Heart right ventricle (tissue), 16 donors: ENCODE data around the gene GPRC5C. TPM values are rescaled to one million over a fixed set of nuclear protein-coding genes. Genes with fewer than 3 reads are reported as not detected.

Source experiments
- ATAC-seq, 8 donors: fragments of 200-7000 bp; cut with Tn5 transposase; one replicate each; pipeline ENCODE4 v1.9.1; 2020; ENCODE audit warnings: mild to moderate bottlenecking in 8 of 8, moderate library complexity in 8 of 8, moderate number of reproducible peaks in 1 of 8
- DNase-seq, 2 donors: peaks; one replicate each; pipeline ENCODE4 v3.0.0-alpha.2; 2020
- H3K27ac ChIP-seq, 10 donors: fragments of 200-600 bp; sonication (generic) in 2 of 10; one replicate each; pipeline versions ENCODE4 v1.5.0 to v1.8.0; 2020 to 2022; ENCODE audit warnings: mild to moderate bottlenecking in 3 of 10
- H3K27me3 ChIP-seq, 7 donors: fragments of 200-600 bp; one replicate each; pipeline ENCODE4 v1.8.0; 2021 to 2022; ENCODE audit warnings: mild to moderate bottlenecking in 2 of 7
- H3K36me3 ChIP-seq, 9 donors: fragments of 200-600 bp; sonication (generic) in 1 of 9; one replicate each; pipeline versions ENCODE4 v1.5.0 to v1.8.0; 2020 to 2022; ENCODE audit warnings: mild to moderate bottlenecking in 2 of 9
- H3K4me1 ChIP-seq, 9 donors: fragments of 200-600 bp; sonication (generic) in 1 of 9; one replicate each; pipeline versions ENCODE4 v1.5.0 to v1.8.0; 2020 to 2022; ENCODE audit warnings: mild to moderate bottlenecking in 4 of 9
- H3K4me3 ChIP-seq, 10 donors: fragments of 200-600 bp; sonication (generic) in 2 of 10; one replicate each; pipeline versions ENCODE4 v1.5.0 to v1.8.0; 2020 to 2022; ENCODE audit warnings: mild to moderate bottlenecking in 7 of 10, moderate library complexity in 2 of 10
- H3K9me3 ChIP-seq, 11 donors: fragments of 200-600 bp in 10 of 11; sonication (generic) in 2 of 11; one replicate each; pipeline versions ENCODE4 v1.5.0 to v1.8.0; 2013 to 2022; ENCODE audit warnings: mild to moderate bottlenecking in 2 of 11, control low read depth in 1 of 11, moderate library complexity in 1 of 11
- WGBS, 2 donors: extraction: QIAGEN DNeasy Blood & Tissue Kit; methylation state at CpG; one replicate each; pipeline ENCODE4 v1.1.7; 2013; ENCODE audit warnings: inconsistent platforms in 1 of 2; 5-methylcytosine and 5-hydroxymethylcytosine counted together
- intact Hi-C, 10 donors: fragments of 100-400 bp; cut with DNase I; formaldehyde crosslinking; loops; one replicate each; pipeline versions ENCODE4 v1.11.1 to v1.14.2; 2022
- polyA plus RNA-seq, 2 donors: library from polyadenylated mRNA; stranded (reverse); fragments of 200-250 nt; gene quantifications; one replicate each; pipeline ENCODE4 v1.2.3, GENCODE V29; 2013
- total RNA-seq, 10 donors: library from RNA; stranded (reverse); fragmentation: NEBNext Ultra II Directional in 3 of 10; extraction: Animal tissue kit (Norgen Biotek cat#: 25700) in 3 of 10; gene quantifications; one replicate each; pipeline versions ENCODE4 v1.2.1 to v1.2.4, GENCODE V29; 2021 to 2023
- TF ChIP-seq, protein P1 (sequence below), 9 donors: fragments of 200-600 bp; sonication (generic) in 2 of 9; IDR thresholded peaks; one replicate each; pipeline versions ENCODE4 v1.5.0 to v1.8.0; 2021 to 2022; ENCODE audit warnings: antibody characterized with exemption in 9 of 9, mild to moderate bottlenecking in 5 of 9, moderate library complexity in 1 of 9
- donor health status: Arrhythmogenic right ventricular cardiomyopathy.
- donor health status: ischemic (EF 13 %, LVEDD 7.1; RV severe dilation, severe dysfunction).
- donor health status: healthy with polysubstance abuse.
- donor health status: DM: no; HTN: yes; CAD: no.
- donor health status: DM: no; HTN: no; CAD: no.
- donor health status: ischemic (EF 25% LVEDD 6.9; RV normal size, moderate dysfunction).
- donor health status: ischemic (EF 25% LVEDD 5.7; RV mildly dilated, moderate dysfunction).
- donor health status: healthy.
- donor health status: DM: yes; HTN: yes; CAD: no.
- donor health status: Ischemic cardiomyopathy.
- donor health status: ischemic (EF 35%, LVEDD 5.7; RV mildly dilated, moderate dysfunction).
- donor health status: nonischemic (EF 11% LVEDD 7.7; RV severe dilation, severe dysfunction).
- donor health status: DM: yes; HTN: yes; CAD: no.
- donor health status: PGD.
- donor health status: ischemic (EF 29% LVEDD 5.4; RV normal size, mild dysfunction).
- donor health status: nonischemic (EF 23%, LVEDD 6.1; RV moderate dilation, normal function).

The GPRC5C gene
- total and polyA plus RNA-seq, 12 donors = 28.0 to 41.0 (median 32.5) TPM

GRCh38 chr17:74426551-74427047, 5.3 kb upstream of the GPRC5C start:
- 66 to 70% methylated on average over 9 of the region's 9 CpGs for WGBS, 2 donors
- intact Hi-C loops = loop anchor here in 2 of 10 donors (5.0 kb wide), 1 partner anchor 44 kb away; no protein-coding TSS in a partner anchor
- H3K9me3 ChIP-seq = no peaks in the 10 kb centered on the region
- H3K4me3 ChIP-seq = no peak overlapping the region
- TF ChIP-seq, protein P1, sequence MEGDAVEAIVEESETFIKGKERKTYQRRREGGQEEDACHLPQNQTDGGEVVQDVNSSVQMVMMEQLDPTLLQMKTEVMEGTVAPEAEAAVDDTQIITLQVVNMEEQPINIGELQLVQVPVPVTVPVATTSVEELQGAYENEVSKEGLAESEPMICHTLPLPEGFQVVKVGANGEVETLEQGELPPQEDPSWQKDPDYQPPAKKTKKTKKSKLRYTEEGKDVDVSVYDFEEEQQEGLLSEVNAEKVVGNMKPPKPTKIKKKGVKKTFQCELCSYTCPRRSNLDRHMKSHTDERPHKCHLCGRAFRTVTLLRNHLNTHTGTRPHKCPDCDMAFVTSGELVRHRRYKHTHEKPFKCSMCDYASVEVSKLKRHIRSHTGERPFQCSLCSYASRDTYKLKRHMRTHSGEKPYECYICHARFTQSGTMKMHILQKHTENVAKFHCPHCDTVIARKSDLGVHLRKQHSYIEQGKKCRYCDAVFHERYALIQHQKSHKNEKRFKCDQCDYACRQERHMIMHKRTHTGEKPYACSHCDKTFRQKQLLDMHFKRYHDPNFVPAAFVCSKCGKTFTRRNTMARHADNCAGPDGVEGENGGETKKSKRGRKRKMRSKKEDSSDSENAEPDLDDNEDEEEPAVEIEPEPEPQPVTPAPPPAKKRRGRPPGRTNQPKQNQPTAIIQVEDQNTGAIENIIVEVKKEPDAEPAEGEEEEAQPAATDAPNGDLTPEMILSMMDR (IDR thresholded peaks at IDR 0.05) = no peak
- no peak for ATAC-seq
- no peaks in the 10 kb centered on the region for H3K36me3 ChIP-seq
- DNase-seq = no peak
- H3K27ac ChIP-seq = peak overlapping the region in 9 of 10 donors; percentile 63 to 90 (median 76)
- H3K4me1 ChIP-seq = peaks cover 8 to 53% (median 33%) of the 10 kb centered on the region in 9 donors
- H3K27me3 ChIP-seq = peaks cover 0 to 32% (median 0%) of the 10 kb centered on the region in 7 donors

- no peaks in the 10 kb centered on the region for H3K9me3 ChIP-seq
- ATAC-seq = peak in 5 of 8 donors; percentile 26 to 40 (median 28)
- TF ChIP-seq, protein P1 (IDR thresholded peaks at IDR 0.05) = no peak
- H3K27me3 ChIP-seq = peaks cover 0 to 38% (median 0%) of the 10 kb centered on the region in 7 donors
- 51 to 54% methylated on average over 10 of the region's 10 CpGs for WGBS, 2 donors
- peaks cover 8 to 59% (median 37%) of the 10 kb centered on the region in 9 donors for H3K4me1 ChIP-seq
- no peaks in the 10 kb centered on the region for H3K36me3 ChIP-seq
- intact Hi-C loops = loop anchor here in 2 of 10 donors (5.0 kb wide), 1 partner anchor 45 kb away; no protein-coding TSS in a partner anchor
- DNase-seq = peak in 1 of 2 donors; percentile 51
- H3K27ac ChIP-seq = peak overlapping the region in 9 of 10 donors; percentile 63 to 90 (median 76)
- H3K4me3 ChIP-seq = no peak overlapping the region
Measured at GRCh38 chr17:74427048-74427762, 4.7 kb upstream of the GPRC5C start.

DNA sequence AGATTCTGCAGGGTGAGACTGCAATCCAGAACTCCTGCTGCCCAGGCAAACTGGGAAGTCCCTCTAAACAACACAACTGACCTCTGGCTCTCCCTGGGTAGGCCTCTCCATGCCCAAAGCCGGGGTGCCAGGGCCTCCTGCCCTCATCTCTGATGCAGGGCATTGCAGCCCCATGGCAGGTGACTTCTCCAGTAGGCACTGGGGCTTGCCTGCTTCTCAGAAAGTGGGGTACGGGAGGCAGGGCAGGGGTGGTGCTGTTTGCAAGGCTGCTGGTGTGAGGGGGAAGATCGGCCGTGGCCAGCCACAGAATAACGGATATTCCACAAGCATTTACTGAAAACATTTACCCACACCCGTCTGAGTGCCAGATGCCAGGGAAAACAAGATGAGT, 4.1 kb upstream of the GPRC5C start:
- no peak overlapping the region for H3K4me3 ChIP-seq
- no peaks in the 10 kb centered on the region for H3K9me3 ChIP-seq
- peak overlapping the region in 9 of 10 donors; percentile 63 to 90 (median 76) for H3K27ac ChIP-seq
- WGBS, 2 donors = 78 to 79% methylated on average over 6 of the region's 6 CpGs
- intact Hi-C loops = loop anchor here in 2 of 10 donors (5.0 kb wide), 1 partner anchor 45 kb away; no protein-coding TSS in a partner anchor
- H3K4me1 ChIP-seq = peaks cover 8 to 62% (median 42%) of the 10 kb centered on the region in 9 donors
- DNase-seq (no peak), ATAC-seq (no peak)
- H3K36me3 ChIP-seq = no peaks in the 10 kb centered on the region
- H3K27me3 ChIP-seq = peaks cover 0 to 44% (median 0%) of the 10 kb centered on the region in 7 donors
- TF ChIP-seq, protein P1 (IDR thresholded peaks at IDR 0.05) = no peak

GRCh38 chr17:74429604-74430384, 2.1 kb upstream of the GPRC5C start:
- Histone ChIP-seq H3K4me1 (peaks cover 8 to 71% (median 48%) of the 10 kb centered on the region in 9 donors), H3K36me3 (no peaks in the 10 kb centered on the region), H3K9me3 (no peaks in the 10 kb centered on the region), H3K27me3 (peaks cover 0 to 61% (median 0%) of the 10 kb centered on the region in 7 donors), H3K4me3 (peak overlapping the region; percentile 61 to 83 (median 74)), H3K27ac (peak overlapping the region; percentile 83 to 99 (median 96))
- TF ChIP-seq, protein P1 (IDR thresholded peaks at IDR 0.05) = no peak
- ATAC-seq = peak in 6 of 8 donors; percentile 21 to 52 (median 41)
- intact Hi-C loops = loop anchor here in 3 of 10 donors (2.0 to 5.0 kb wide), 2 partner anchors 27 to 47 kb away; no protein-coding TSS in a partner anchor
- 58 to 62% methylated on average over 19 of the region's 19 CpGs for WGBS, 2 donors
- DNase-seq = peak in 1 of 2 donors; percentile 37
